Measurements from ENCODE around the gene AFF3. TPM values are rescaled to one million over a fixed set of nuclear protein-coding genes. Genes with fewer than 3 reads are reported as not detected.

Gene AFF3
- total RNA-seq, 1 experiment from 2014 or later = 0.22 TPM

- Histone ChIP-seq H3K79me1 (ENCODE audit: insufficient read depth, low read depth, low read length, poor library complexity, severe bottlenecking) (no peaks in the 10 kb centered on the region), H2BK20ac (ENCODE audit: low read depth, low read length, poor library complexity, severe bottlenecking) (no peak overlapping the region), H2BK15ac (ENCODE audit: low read depth, low read length) (no peak overlapping the region), H3K27me3 (ENCODE audit: insufficient read depth, low read length) (no peaks in the 10 kb centered on the region), H3K4ac (ENCODE audit: low read depth, low read length) (no peak overlapping the region), H2BK5ac (ENCODE audit: insufficient read length, low read length) (no peak overlapping the region), H2AK5ac (ENCODE audit: insufficient read length, low read length) (no peak overlapping the region), H3K4me1 (ENCODE audit: insufficient read depth, low read length) (no peaks in the 10 kb centered on the region), H4K8ac (replicated peaks; ENCODE audit: insufficient read length, low read depth, low read length) (no peak overlapping the region), H2AFZ (ENCODE audit: low read length) (no peak overlapping the region), H4K20me1 (ENCODE audit: control insufficient read depth, insufficient read depth, insufficient read length) (no peaks in the 10 kb centered on the region), H2BK120ac (ENCODE audit: low read depth, low read length, poor library complexity, severe bottlenecking) (no peak overlapping the region), H3K27ac (ENCODE audit: insufficient read length, low read depth, low read length) (no peak overlapping the region), H3T11ph (ENCODE audit: low read length) (no peak overlapping the region), H3K14ac (ENCODE audit: insufficient read depth, low read length) (no peak overlapping the region), H3K23ac (ENCODE audit: insufficient read length, low read depth, low read length) (no peak overlapping the region), H4K5ac (ENCODE audit: insufficient read length, low read depth, low read length) (no peak overlapping the region), H3K9me3 (ENCODE audit: control insufficient read depth, low read depth, low read length) (no peaks in the 10 kb centered on the region), H4K91ac (ENCODE audit: insufficient read length, low read depth, low read length) (no peak overlapping the region), H3K79me2 (ENCODE audit: insufficient read depth, low read length) (no peaks in the 10 kb centered on the region), H3K9ac (ENCODE audit: extremely low read depth, insufficient read length, low read length) (no peak overlapping the region), H3K4me2 (ENCODE audit: insufficient read depth, insufficient read length, low read length) (no peak overlapping the region), H3K18ac (ENCODE audit: insufficient read length, low read depth, low read length) (no peak overlapping the region), H2BK12ac (ENCODE audit: insufficient read length, low read depth, low read length) (no peak overlapping the region), H3K23me2 (ENCODE audit: insufficient read length, low read depth, low read length, poor library complexity, severe bottlenecking) (no peaks in the 10 kb centered on the region), H3K56ac (ENCODE audit: insufficient read length, low read depth, low read length) (no peak overlapping the region)
- H3K27ac Mint-ChIP-seq = no peak overlapping the region
- no peaks in the 10 kb centered on the region for H3K4me1 Mint-ChIP-seq
- H3K27me3 Mint-ChIP-seq (ENCODE audit: low read depth) = peaks cover 2% of the 10 kb centered on the region; the same call in 1 of the 2 replicates
- H3K36me3 Mint-ChIP-seq (ENCODE audit: insufficient read depth in 1 of 3, low read depth in 3 of 3) = no peaks in the 10 kb centered on the region; a peak in 1 of 7 replicates
- no CpG with 5 or more reads among the region's 1 CpG for WGBS (ENCODE audit: extremely low coverage, insufficient read length, low lambda C conversion rate)
- 0 out of 5 replicates have a peak, but pooled peaks cover 0 to 2% of the 10 kb centered on the region in 2 experiments for H3K9me3 Mint-ChIP-seq
- no peak for TF ChIP-seq CTCF (conservative IDR thresholded peaks at IDR 0.05)
- DNase-seq = no peak
- H3K4me3 Mint-ChIP-seq = no peak overlapping the region
Measured at GRCh38 chr2:99626158-99626557, 516.2 kb downstream of the AFF3 start.
